ENCODE data around the gene MYL10. TPM values are rescaled to one million over a fixed set of nuclear protein-coding genes. Genes with fewer than 3 reads are reported as not detected.

The MYL10 gene
- total RNA-seq, 2 experiments from 2014 or later = not detected

GRCh38 chr7:101598986-101599771 lies 29.9 kb downstream of the MYL10 start:
- POLR2A ChIA-PET = interaction anchor here (0.9 kb wide), 1 partner anchor 37 kb away, joined by 3 read pairs; no protein-coding TSS in a partner anchor
- Mint-ChIP-seq H3K27me3 (peaks cover 2% of the 10 kb centered on the region), H3K4me3 (no peak overlapping the region), H3K9me3 (no peaks in the 10 kb centered on the region), H3K4me1 (ENCODE audit: low read depth) (no peaks in the 10 kb centered on the region), H3K36me3 (ENCODE audit: low read depth) (no peaks in the 10 kb centered on the region), H3K27ac (no peak overlapping the region)
- CTCF ChIA-PET = interaction anchor here (0.8 to 1.4 kb wide), 2 partner anchors 638 to 672 kb away, joined by 3 read pairs; no protein-coding TSS in a partner anchor
- intact Hi-C loops (cut with micrococcal nuclease) = no loop called here
- TF ChIP-seq CTCF (IDR thresholded peaks at IDR 0.05) = no peak
- no peak for ATAC-seq
- DNase-seq = no peak

- ChIA-PET CTCF (interaction anchor here (0.8 kb wide), 1 partner anchor 639 kb away, joined by 3 read pairs; no protein-coding TSS in a partner anchor), POLR2A (no interaction called here)
- ATAC-seq = no peak
- no peaks in the 10 kb centered on the region for H3K4me1 Mint-ChIP-seq (ENCODE audit: low read depth)
- H3K9me3 Mint-ChIP-seq = no peaks in the 10 kb centered on the region
- TF ChIP-seq CTCF (IDR thresholded peaks at IDR 0.05) = no peak
- peaks cover 2% of the 10 kb centered on the region for H3K27me3 Mint-ChIP-seq
- no peaks in the 10 kb centered on the region for H3K36me3 Mint-ChIP-seq (ENCODE audit: low read depth)
- intact Hi-C loops (cut with micrococcal nuclease) = no loop called here
- no peak for DNase-seq
- no peak overlapping the region for H3K27ac Mint-ChIP-seq
- H3K4me3 Mint-ChIP-seq = no peak overlapping the region
These were observed 30.6 kb downstream of the MYL10 start for GRCh38 chr7:101598422-101598985.

- intact Hi-C loops (cut with micrococcal nuclease) = no loop called here
- Mint-ChIP-seq H3K27me3 (peaks cover 2% of the 10 kb centered on the region), H3K36me3 (ENCODE audit: low read depth) (no peaks in the 10 kb centered on the region), H3K9me3 (no peaks in the 10 kb centered on the region), H3K4me3 (no peak overlapping the region), H3K4me1 (ENCODE audit: low read depth) (no peaks in the 10 kb centered on the region), H3K27ac (no peak overlapping the region)
- no peak for ATAC-seq
- no peak for DNase-seq
- TF ChIP-seq CTCF (IDR thresholded peaks at IDR 0.05) = no peak
- ChIA-PET POLR2A (no interaction called here), CTCF (no interaction called here)
These were observed 31.2 kb downstream of the MYL10 start for GRCh38 chr7:101597941-101598340.

GRCh38 chr7:101596898-101597297 lies 32.2 kb downstream of the MYL10 start:
- TF ChIP-seq CTCF (IDR thresholded peaks at IDR 0.05) = no peak
- Mint-ChIP-seq H3K36me3 (ENCODE audit: low read depth) (no peaks in the 10 kb centered on the region), H3K9me3 (no peaks in the 10 kb centered on the region), H3K4me3 (no peak overlapping the region), H3K27me3 (peaks cover 2% of the 10 kb centered on the region), H3K27ac (no peak overlapping the region), H3K4me1 (ENCODE audit: low read depth) (no peaks in the 10 kb centered on the region)
- intact Hi-C loops (cut with micrococcal nuclease) = no loop called here
- ChIA-PET CTCF (no interaction called here), POLR2A (no interaction called here)
- no peak for DNase-seq
- ATAC-seq = no peak

All from activated CD8-positive, alpha-beta T cell treated with anti-CD3 and anti-CD28 coated beads for 36 hours (primary cell).